Left renal cortex interstitium (tissue), 4 donors: ENCODE measurements around the gene YTHDF1. TPM values are rescaled to one million over a fixed set of nuclear protein-coding genes. Genes with fewer than 3 reads are reported as not detected.

ENCODE experiments used
- DNase-seq, 4 donors: peaks; one replicate each; pipeline ENCODE4 v3.0.0-alpha.2; 2013; ENCODE audit warnings: low read depth in 4 of 4, low spot score in 2 of 4, missing footprints in 1 of 4
- polyA plus RNA-seq, 4 donors: library from polyadenylated mRNA; unstranded; fragments of 120-200 nt; gene quantifications; one replicate each; pipeline ENCODE4 v1.2.1, GENCODE V29; 2013; ENCODE audit not compliant: insufficient read length in 4 of 4

Gene YTHDF1
- polyA plus RNA-seq, 4 donors, result 42.0 to 45.6 (median 44.3) TPM

GRCh38 chr20:63212792-63213191, 3.1 kb downstream of the YTHDF1 start:
- no peak for DNase-seq

- no peak for DNase-seq
Measured at GRCh38 chr20:63212393-63212730, 3.6 kb downstream of the YTHDF1 start.

GRCh38 chr20:63210011-63210605, 5.8 kb downstream of the YTHDF1 start:
- DNase-seq, result no peak

GRCh38 chr20:63208346-63208909, 7.5 kb downstream of the YTHDF1 start:
- no peak for DNase-seq

GRCh38 chr20:63206878-63207277, 9.1 kb downstream of the YTHDF1 start:
- DNase-seq, result no peak

GRCh38 chr20:63205896-63206295, 10.0 kb downstream of the YTHDF1 start:
- DNase-seq, result no peak

GRCh38 chr20:63204362-63204761, 11.6 kb downstream of the YTHDF1 start:
- no peak for DNase-seq

- DNase-seq, result no peak
Measured at GRCh38 chr20:63202811-63203526, 13.0 kb downstream of the YTHDF1 start.

- DNase-seq, result no peak
Measured at GRCh38 chr20:63202021-63202420, 13.9 kb downstream of the YTHDF1 start.

- DNase-seq, result no peak
Measured at GRCh38 chr20:63198606-63199005, 17.3 kb downstream of the YTHDF1 start.

- no peak for DNase-seq
Measured at GRCh38 chr20:63196768-63197470, 19.0 kb downstream of the YTHDF1 start.

- no peak for DNase-seq
Measured at GRCh38 chr20:63194797-63195173, 21.1 kb downstream of the YTHDF1 start.

GRCh38 chr20:63194007-63194796, 21.7 kb downstream of the YTHDF1 start:
- no peak for DNase-seq

- DNase-seq, result no peak
Measured at GRCh38 chr20:63192721-63193120, 23.2 kb downstream of the YTHDF1 start.

- no peak for DNase-seq
Measured at GRCh38 chr20:63191400-63191799, 24.5 kb downstream of the YTHDF1 start.

GRCh38 chr20:63190828-63191227, 25.1 kb downstream of the YTHDF1 start:
- DNase-seq, result no peak

GRCh38 chr20:63189846-63190559, 25.9 kb downstream of the YTHDF1 start:
- DNase-seq, result no peak

- no peak for DNase-seq
Measured at GRCh38 chr20:63189322-63189642, 26.6 kb downstream of the YTHDF1 start.

- no peak for DNase-seq
Measured at GRCh38 chr20:63188641-63189321, 27.1 kb downstream of the YTHDF1 start.

- no peak for DNase-seq
Measured at GRCh38 chr20:63188159-63188442, 27.8 kb downstream of the YTHDF1 start.
